ENCODE measurements around the gene FAM111A.
"Not testable (repeated sequence)": the region's sequence is repeated elsewhere in the genome, so short reads cannot be mapped to it uniquely, and the experiment has no call there.

The FAM111A gene

GRCh38 chr11:59112494-59112893 lies 30.2 kb upstream of the FAM111A start:
- TF ChIP-seq CTCF (IDR thresholded peaks at IDR 0.05; ENCODE audit: low read depth, low read length), result no peak
- DNase-seq (ENCODE audit: extremely low read depth, low read depth), result no peak

- no peak for TF ChIP-seq CTCF (IDR thresholded peaks at IDR 0.05; ENCODE audit: low read depth, low read length)
- DNase-seq (ENCODE audit: extremely low read depth, low read depth), result no peak
Measured at GRCh38 chr11:59114344-59114743, 28.3 kb upstream of the FAM111A start.

DNA sequence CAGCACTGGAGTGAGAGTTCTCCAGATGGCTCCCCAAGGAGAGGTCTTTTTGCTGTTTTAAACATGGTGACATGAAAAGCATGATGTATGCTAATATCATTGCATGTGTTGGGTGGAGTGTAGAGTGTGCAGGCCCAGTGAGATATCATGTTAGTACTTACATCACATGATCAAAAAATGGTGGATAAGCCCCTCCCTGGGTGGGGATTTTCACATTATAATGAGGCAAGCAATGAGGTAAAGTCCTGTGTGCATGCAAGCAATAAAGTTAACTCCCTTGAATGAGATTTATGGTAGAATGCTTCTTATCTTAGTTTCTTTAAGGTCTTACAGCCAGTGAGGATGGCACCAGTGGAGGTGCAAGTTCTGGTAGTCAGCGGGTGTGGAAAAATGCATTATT lies 27.1 kb upstream of the FAM111A start:
- TF ChIP-seq CTCF (IDR thresholded peaks at IDR 0.05; ENCODE audit: low read depth, low read length), result no peak
- DNase-seq (ENCODE audit: extremely low read depth, low read depth), result no peak

GRCh38 chr11:59117774-59118173 lies 24.9 kb upstream of the FAM111A start:
- DNase-seq (ENCODE audit: extremely low read depth, low read depth), result no peak
- no peak for TF ChIP-seq CTCF (IDR thresholded peaks at IDR 0.05; ENCODE audit: low read depth, low read length)

- TF ChIP-seq CTCF (IDR thresholded peaks at IDR 0.05; ENCODE audit: low read depth, low read length), result no peak
- DNase-seq (ENCODE audit: extremely low read depth, low read depth), result no peak
Measured at GRCh38 chr11:59119826-59120225, 22.8 kb upstream of the FAM111A start.

- no peak; the same call in none of the 2 replicates for TF ChIP-seq CTCF (IDR thresholded peaks at IDR 0.05; ENCODE audit: low read depth, low read length)
- no peak for DNase-seq (ENCODE audit: extremely low read depth, low read depth)
Measured at GRCh38 chr11:59135648-59136461, 6.8 kb upstream of the FAM111A start.

DNA sequence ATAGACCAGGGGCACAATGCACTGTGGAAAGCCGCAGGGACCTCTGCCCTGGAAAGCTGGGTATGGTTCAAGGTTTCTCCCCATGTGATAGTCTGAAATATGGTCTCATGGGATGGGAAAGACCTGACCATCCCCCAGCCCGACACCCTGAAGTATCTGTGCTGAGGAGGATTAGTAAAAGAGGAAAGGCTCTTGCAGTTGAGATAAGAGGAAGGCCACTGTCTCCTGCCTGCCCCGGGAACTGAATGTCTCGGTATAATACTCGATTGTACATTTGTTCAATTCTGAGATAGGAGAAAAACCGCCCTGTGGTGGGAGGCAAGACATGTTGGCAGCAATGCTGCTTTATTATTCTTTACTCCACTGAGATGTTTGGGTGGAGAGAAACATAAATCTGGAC lies 6.1 kb upstream of the FAM111A start:
- DNase-seq (ENCODE audit: extremely low read depth, low read depth), result not testable (repeated sequence)

DNA sequence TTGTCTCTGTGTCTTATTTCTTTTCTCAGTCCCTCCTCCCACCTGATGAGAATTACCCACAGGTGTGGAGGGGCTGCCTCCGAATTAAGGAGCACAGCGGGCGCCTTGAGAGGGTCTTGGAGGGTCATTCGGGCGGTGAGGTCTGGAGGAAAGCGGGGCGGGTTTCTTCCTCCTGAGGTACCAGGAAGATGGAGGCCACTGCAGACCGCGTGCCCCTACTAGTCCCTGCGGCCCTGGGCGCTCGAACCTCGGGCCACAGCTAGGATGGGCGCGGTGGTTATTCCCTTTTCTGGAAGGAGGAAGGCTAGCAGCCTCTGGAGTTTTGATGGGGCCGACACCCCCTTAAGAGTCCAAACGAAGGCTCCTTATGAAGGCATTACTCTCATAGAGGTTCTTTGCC lies 5.5 kb upstream of the FAM111A start:
- TF ChIP-seq CTCF (IDR thresholded peaks at IDR 0.05; ENCODE audit: low read depth, low read length), result no peak
- no peak for DNase-seq (ENCODE audit: extremely low read depth, low read depth)

Measured in AG09319 (cell line).